Right atrium auricular region (tissue), 2 donors: ENCODE data around the gene GFPT2. TPM values are rescaled to one million over a fixed set of nuclear protein-coding genes. Genes with fewer than 3 reads are reported as not detected.

Experiments
- DNase-seq: peaks from one replicate; pipeline ENCODE4 v3.0.0-alpha.2; 2019; ENCODE audit warnings: low spot score
- H3K27ac ChIP-seq, 2 donors: fragments of 200-600 bp; sonication (generic); 1 replicate in 1 of 2; 2 replicates in 1 of 2; pipeline ENCODE4 v1.5.1; 2016 to 2019
- H3K27me3 ChIP-seq, 2 donors: fragments of 200-600 bp; sonication (generic); one replicate each; pipeline versions ENCODE4 v1.5.1 to v1.6.0; 2017 to 2019
- H3K36me3 ChIP-seq: fragments of 200-600 bp; sonication (generic); one replicate; pipeline ENCODE4 v1.5.1; 2016
- H3K4me1 ChIP-seq, 2 donors: fragments of 200-600 bp; sonication (generic); one replicate each; pipeline versions ENCODE4 v1.5.1 to v1.6.0; 2017 to 2019
- H3K4me3 ChIP-seq, 2 donors: fragments of 200-600 bp; sonication (generic); 1 replicate in 1 of 2; 2 replicates in 1 of 2; pipeline ENCODE4 v1.5.1; 2017 to 2019; ENCODE audit warnings: mild to moderate bottlenecking in 1 of 2, moderate library complexity in 1 of 2
- H3K9me3 ChIP-seq, 2 donors: fragments of 200-600 bp; sonication (generic); one replicate each; pipeline ENCODE4 v1.5.1; 2019
- total RNA-seq, 2 donors: library from RNA; depleted of rRNA; stranded (reverse); fragments of >200 nt; gene quantifications; one replicate each; pipeline ENCODE4 v1.1.0, GENCODE V29; 2016
- TF ChIP-seq, protein P1 (sequence below), 2 donors: fragments of 200-600 bp; sonication (generic); IDR thresholded peaks; one replicate each; pipeline ENCODE4 v1.5.1; 2019; ENCODE audit warnings: antibody characterized with exemption in 2 of 2

The GFPT2 gene
- total RNA-seq, 2 donors from 2014 or later, result 25.4 to 27.2 TPM

- TF ChIP-seq, protein P1, sequence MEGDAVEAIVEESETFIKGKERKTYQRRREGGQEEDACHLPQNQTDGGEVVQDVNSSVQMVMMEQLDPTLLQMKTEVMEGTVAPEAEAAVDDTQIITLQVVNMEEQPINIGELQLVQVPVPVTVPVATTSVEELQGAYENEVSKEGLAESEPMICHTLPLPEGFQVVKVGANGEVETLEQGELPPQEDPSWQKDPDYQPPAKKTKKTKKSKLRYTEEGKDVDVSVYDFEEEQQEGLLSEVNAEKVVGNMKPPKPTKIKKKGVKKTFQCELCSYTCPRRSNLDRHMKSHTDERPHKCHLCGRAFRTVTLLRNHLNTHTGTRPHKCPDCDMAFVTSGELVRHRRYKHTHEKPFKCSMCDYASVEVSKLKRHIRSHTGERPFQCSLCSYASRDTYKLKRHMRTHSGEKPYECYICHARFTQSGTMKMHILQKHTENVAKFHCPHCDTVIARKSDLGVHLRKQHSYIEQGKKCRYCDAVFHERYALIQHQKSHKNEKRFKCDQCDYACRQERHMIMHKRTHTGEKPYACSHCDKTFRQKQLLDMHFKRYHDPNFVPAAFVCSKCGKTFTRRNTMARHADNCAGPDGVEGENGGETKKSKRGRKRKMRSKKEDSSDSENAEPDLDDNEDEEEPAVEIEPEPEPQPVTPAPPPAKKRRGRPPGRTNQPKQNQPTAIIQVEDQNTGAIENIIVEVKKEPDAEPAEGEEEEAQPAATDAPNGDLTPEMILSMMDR (IDR thresholded peaks at IDR 0.05), result no peak
- Histone ChIP-seq H3K27ac (peak overlapping the region in 1 of 2 donors; percentile 29), H3K27me3 (no peaks in the 10 kb centered on the region), H3K36me3 (no peaks in the 10 kb centered on the region), H3K4me1 (no peaks in the 10 kb centered on the region), H3K9me3 (no peaks in the 10 kb centered on the region), H3K4me3 (no peak overlapping the region)
- DNase-seq, result peak; percentile 69
Measured at GRCh38 chr5:180370861-180371641, 17.9 kb upstream of the GFPT2 start.

GRCh38 chr5:180367991-180368390, 14.9 kb upstream of the GFPT2 start:
- H3K27ac ChIP-seq, result no peak overlapping the region
- H3K4me1 ChIP-seq, result no peaks in the 10 kb centered on the region
- no peak for DNase-seq
- H3K27me3 ChIP-seq, result no peaks in the 10 kb centered on the region
- TF ChIP-seq, protein P1 (IDR thresholded peaks at IDR 0.05), result no peak
- no peaks in the 10 kb centered on the region for H3K9me3 ChIP-seq
- H3K36me3 ChIP-seq, result no peaks in the 10 kb centered on the region
- no peak overlapping the region for H3K4me3 ChIP-seq

- DNase-seq, result no peak
- TF ChIP-seq, protein P1 (IDR thresholded peaks at IDR 0.05), result no peak
- Histone ChIP-seq H3K4me3 (no peak overlapping the region), H3K27me3 (no peaks in the 10 kb centered on the region), H3K4me1 (no peaks in the 10 kb centered on the region), H3K36me3 (no peaks in the 10 kb centered on the region), H3K9me3 (no peaks in the 10 kb centered on the region), H3K27ac (no peak overlapping the region)
Measured at GRCh38 chr5:180367300-180367699, 14.2 kb upstream of the GFPT2 start.

DNA sequence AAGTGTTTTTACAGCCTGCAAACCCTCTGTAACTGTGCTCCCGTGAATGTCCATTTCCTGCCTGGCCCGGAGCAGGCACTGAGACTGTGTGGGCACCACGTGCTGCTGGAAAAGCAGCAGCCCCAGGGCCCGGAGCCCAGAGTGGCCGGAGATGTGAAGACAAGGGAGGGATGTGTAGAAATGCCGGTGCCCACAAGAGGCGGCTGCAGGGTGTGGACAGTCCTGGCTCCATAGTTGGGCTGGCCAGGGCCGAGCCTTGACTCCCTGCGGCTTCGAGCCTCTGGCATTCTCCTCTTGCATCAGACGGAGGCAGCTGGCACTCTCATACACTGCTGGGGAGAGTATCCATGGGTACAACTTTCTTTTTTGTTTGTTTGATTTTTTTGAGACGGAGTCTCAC, 13.2 kb upstream of the GFPT2 start:
- TF ChIP-seq, protein P1 (IDR thresholded peaks at IDR 0.05), result no peak
- DNase-seq, result no peak
- no peaks in the 10 kb centered on the region for H3K9me3 ChIP-seq
- no peak overlapping the region for H3K4me3 ChIP-seq
- H3K27me3 ChIP-seq, result no peaks in the 10 kb centered on the region
- no peaks in the 10 kb centered on the region for H3K4me1 ChIP-seq
- no peak overlapping the region for H3K27ac ChIP-seq
- H3K36me3 ChIP-seq, result no peaks in the 10 kb centered on the region

GRCh38 chr5:180365829-180366228, 12.7 kb upstream of the GFPT2 start:
- Histone ChIP-seq H3K36me3 (no peaks in the 10 kb centered on the region), H3K9me3 (no peaks in the 10 kb centered on the region), H3K4me1 (no peaks in the 10 kb centered on the region), H3K4me3 (no peak overlapping the region), H3K27ac (no peak overlapping the region), H3K27me3 (no peaks in the 10 kb centered on the region)
- TF ChIP-seq, protein P1 (IDR thresholded peaks at IDR 0.05), result no peak
- DNase-seq, result no peak
